Natural killer cell (primary cell): Measurements from ENCODE around the gene EIF2S3. TPM values are rescaled to one million over a fixed set of nuclear protein-coding genes. Genes with fewer than 3 reads are reported as not detected.

Experiments
- ATAC-seq, 3 donors: fragments of 150-1000 bp in 2 of 3; fragments of 200-7000 bp in 1 of 3; cut with Tn5 transposase; 1 replicate in 1 of 3; 2 replicates in 2 of 3; pipeline ENCODE4 v1.10.0; 2021; ENCODE audit warnings: mild to moderate bottlenecking in 2 of 3, moderate library complexity in 2 of 3
- DNase-seq, 2 donors: peaks; one replicate each; pipeline versions ENCODE4 v3.0.0 to v3.0.0-alpha.2; 2013 to 2021; ENCODE audit warnings: mixed read lengths in 1 of 2
- H3K27ac ChIP-seq: one replicate; pipeline ENCODE4 v1.5.1; 2013; ENCODE audit warnings: mild to moderate bottlenecking, low read length
- H3K27me3 ChIP-seq: one replicate; pipeline ENCODE4 v1.6.1; 2013; ENCODE audit warnings: low read length; ENCODE audit not compliant: control insufficient read depth, insufficient read depth
- H3K36me3 ChIP-seq: one replicate; pipeline ENCODE4 v1.6.1; 2013; ENCODE audit warnings: low read length; ENCODE audit not compliant: control insufficient read depth, insufficient read depth
- H3K4me1 ChIP-seq: one replicate; pipeline ENCODE4 v1.6.1; 2013; ENCODE audit warnings: low read length; ENCODE audit not compliant: control insufficient read depth, insufficient read depth
- H3K4me3 ChIP-seq: one replicate; pipeline ENCODE4 v1.5.1; 2013; ENCODE audit warnings: low read length
- H3K9me3 ChIP-seq: one replicate; pipeline ENCODE4 v1.6.1; 2013; ENCODE audit warnings: low read length; ENCODE audit not compliant: control insufficient read depth, insufficient read depth
- H3K27ac Mint-ChIP-seq, 2 donors: one replicate each; pipeline ENCODE4 v1.8.0; 2022; ENCODE audit warnings: mild to moderate bottlenecking in 2 of 2, mixed read lengths in 2 of 2, moderate library complexity in 1 of 2
- H3K27me3 Mint-ChIP-seq, 2 donors: one replicate each; pipeline ENCODE4 v1.8.0; 2022; ENCODE audit warnings: low read depth in 2 of 2, mixed read lengths in 2 of 2
- H3K36me3 Mint-ChIP-seq: one replicate; pipeline ENCODE4 v1.8.0; 2022; ENCODE audit warnings: mixed read lengths
- H3K4me1 Mint-ChIP-seq, 2 donors: one replicate each; pipeline ENCODE4 v1.8.0; 2022; ENCODE audit warnings: mixed read lengths in 2 of 2
- H3K4me3 Mint-ChIP-seq: one replicate; pipeline ENCODE4 v1.8.0; 2022; ENCODE audit warnings: mild to moderate bottlenecking, moderate library complexity, mixed read lengths
- H3K9me3 Mint-ChIP-seq, 2 donors: one replicate each; pipeline ENCODE4 v1.8.0; 2022; ENCODE audit warnings: mixed read lengths in 2 of 2
- WGBS: methylation state at CpG from one replicate; pipeline ENCODE4 v1.1.7; 2013; ENCODE audit warnings: missing lambda C conversion rate; ENCODE audit not compliant: insufficient coverage; 5-methylcytosine and 5-hydroxymethylcytosine counted together
- intact Hi-C: fragments of 100-400 bp; cut with micrococcal nuclease; formaldehyde crosslinking; loops from one replicate; pipeline ENCODE4 v1.14.2; 2022
- total RNA-seq, 4 donors: library from RNA; stranded (reverse); fragments of 120-200 nt in 1 of 4; gene quantifications; one replicate each; pipeline versions ENCODE4 v1.2.3 to v1.2.4, GENCODE V29; 2013 to 2022
- TF ChIP-seq, protein P1 (sequence below): fragments of 200-600 bp; IDR thresholded peaks from one replicate; pipeline ENCODE4 v1.8.0; 2022; ENCODE audit warnings: antibody characterized with exemption

The EIF2S3 gene
- total RNA-seq, 3 donors from 2014 or later (not counting 1 experiment from before 2014, with no cell fraction given): 124 to 199 (median 132) TPM

DNA sequence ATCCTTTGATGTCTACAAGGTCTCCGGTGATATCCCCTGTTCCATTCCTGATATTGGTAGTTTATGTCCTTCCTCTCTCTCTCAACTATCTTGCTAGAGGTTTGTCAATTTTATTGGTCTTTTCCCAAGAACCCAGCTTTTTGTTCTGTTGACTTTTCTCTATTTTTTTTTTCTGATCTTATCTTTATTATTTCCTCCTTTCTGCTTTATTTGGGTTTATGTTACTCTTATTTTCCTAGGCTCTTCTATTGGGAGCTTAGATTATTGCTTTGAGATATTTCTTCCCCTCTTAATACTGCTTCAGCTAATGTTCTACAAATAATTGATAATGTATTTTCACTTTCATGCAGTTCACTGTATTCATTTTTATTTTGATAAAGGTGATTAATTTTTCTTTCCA is 44.2 kb downstream of the EIF2S3 start:
- TF ChIP-seq, protein P1, sequence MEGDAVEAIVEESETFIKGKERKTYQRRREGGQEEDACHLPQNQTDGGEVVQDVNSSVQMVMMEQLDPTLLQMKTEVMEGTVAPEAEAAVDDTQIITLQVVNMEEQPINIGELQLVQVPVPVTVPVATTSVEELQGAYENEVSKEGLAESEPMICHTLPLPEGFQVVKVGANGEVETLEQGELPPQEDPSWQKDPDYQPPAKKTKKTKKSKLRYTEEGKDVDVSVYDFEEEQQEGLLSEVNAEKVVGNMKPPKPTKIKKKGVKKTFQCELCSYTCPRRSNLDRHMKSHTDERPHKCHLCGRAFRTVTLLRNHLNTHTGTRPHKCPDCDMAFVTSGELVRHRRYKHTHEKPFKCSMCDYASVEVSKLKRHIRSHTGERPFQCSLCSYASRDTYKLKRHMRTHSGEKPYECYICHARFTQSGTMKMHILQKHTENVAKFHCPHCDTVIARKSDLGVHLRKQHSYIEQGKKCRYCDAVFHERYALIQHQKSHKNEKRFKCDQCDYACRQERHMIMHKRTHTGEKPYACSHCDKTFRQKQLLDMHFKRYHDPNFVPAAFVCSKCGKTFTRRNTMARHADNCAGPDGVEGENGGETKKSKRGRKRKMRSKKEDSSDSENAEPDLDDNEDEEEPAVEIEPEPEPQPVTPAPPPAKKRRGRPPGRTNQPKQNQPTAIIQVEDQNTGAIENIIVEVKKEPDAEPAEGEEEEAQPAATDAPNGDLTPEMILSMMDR: no peak
- intact Hi-C loops: no loop called here
- no CpG with 5 or more reads among the region's 1 CpG for WGBS
- Histone ChIP-seq H3K4me3 (no peak overlapping the region), H3K27me3 (no peaks in the 10 kb centered on the region), H3K27ac (no peak overlapping the region), H3K36me3 (no peaks in the 10 kb centered on the region), H3K4me1 (no peaks in the 10 kb centered on the region), H3K9me3 (no peaks in the 10 kb centered on the region)
- no peak for ATAC-seq
- Mint-ChIP-seq H3K4me3 (no peak overlapping the region), H3K27ac (no peak overlapping the region), H3K27me3 (no peaks in the 10 kb centered on the region), H3K36me3 (no peaks in the 10 kb centered on the region), H3K9me3 (no peaks in the 10 kb centered on the region), H3K4me1 (no peaks in the 10 kb centered on the region)
- DNase-seq: no peak

DNA sequence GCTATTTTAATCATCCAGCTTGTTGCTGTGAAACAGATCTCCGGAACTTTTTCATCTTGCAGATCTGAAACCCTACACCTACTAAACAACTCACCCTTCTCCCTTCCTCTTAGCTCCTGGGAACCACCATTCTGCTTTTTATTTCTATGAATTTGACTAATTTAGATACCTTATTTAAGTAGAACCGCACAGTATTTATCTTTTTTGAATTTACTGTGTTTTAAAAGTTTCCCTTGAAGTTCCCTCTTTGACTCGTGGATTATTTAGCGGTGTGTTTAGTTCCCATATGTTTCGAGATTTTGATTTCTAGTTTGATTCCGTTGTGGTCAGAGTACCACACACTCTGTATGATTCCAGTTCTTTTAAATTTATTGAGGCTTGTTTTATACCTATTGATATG is 44.6 kb downstream of the EIF2S3 start:
- Mint-ChIP-seq H3K27ac (no peak overlapping the region), H3K4me3 (no peak overlapping the region), H3K4me1 (no peaks in the 10 kb centered on the region), H3K27me3 (no peaks in the 10 kb centered on the region), H3K36me3 (no peaks in the 10 kb centered on the region), H3K9me3 (no peaks in the 10 kb centered on the region)
- Histone ChIP-seq H3K27ac (no peak overlapping the region), H3K27me3 (no peaks in the 10 kb centered on the region), H3K9me3 (no peaks in the 10 kb centered on the region), H3K4me1 (no peaks in the 10 kb centered on the region), H3K36me3 (no peaks in the 10 kb centered on the region), H3K4me3 (no peak overlapping the region)
- DNase-seq (no peak), ATAC-seq (no peak)
- 71% methylated on average over 1 of the region's 6 CpGs for WGBS
- intact Hi-C loops: no loop called here
- TF ChIP-seq, protein P1: no peak

DNA sequence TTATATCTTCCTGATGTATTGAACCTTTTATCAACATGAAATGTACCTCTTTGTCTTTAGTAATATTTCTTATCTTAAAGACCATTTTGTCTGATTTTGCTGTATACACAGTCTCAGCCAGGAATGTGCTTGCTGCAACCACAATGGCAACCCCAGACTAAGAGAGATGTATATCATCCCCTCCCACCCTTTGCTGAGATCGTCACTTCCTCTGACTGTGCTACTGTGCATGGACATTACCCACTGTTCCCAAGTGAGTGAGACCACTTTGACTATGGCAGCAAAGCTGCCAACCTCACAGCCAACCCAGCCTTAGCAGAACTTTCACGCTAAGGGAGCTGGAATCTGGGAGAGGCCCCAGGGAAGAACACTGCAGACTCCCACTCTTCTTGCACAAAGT is 46.0 kb downstream of the EIF2S3 start:
- WGBS: 90% methylated on average over 2 of the region's 2 CpGs
- H3K36me3 ChIP-seq: no peaks in the 10 kb centered on the region
- Mint-ChIP-seq H3K4me3 (no peak overlapping the region), H3K27ac (no peak overlapping the region), H3K9me3 (no peaks in the 10 kb centered on the region), H3K27me3 (no peaks in the 10 kb centered on the region), H3K36me3 (no peaks in the 10 kb centered on the region), H3K4me1 (no peaks in the 10 kb centered on the region)
- no peak overlapping the region for H3K4me3 ChIP-seq
- DNase-seq: no peak
- H3K9me3 ChIP-seq: no peaks in the 10 kb centered on the region
- intact Hi-C loops: no loop called here
- no peaks in the 10 kb centered on the region for H3K4me1 ChIP-seq
- TF ChIP-seq, protein P1: no peak
- ATAC-seq: peak in 1 of 3 donors; percentile 50
- no peaks in the 10 kb centered on the region for H3K27me3 ChIP-seq
- H3K27ac ChIP-seq: no peak overlapping the region

DNA sequence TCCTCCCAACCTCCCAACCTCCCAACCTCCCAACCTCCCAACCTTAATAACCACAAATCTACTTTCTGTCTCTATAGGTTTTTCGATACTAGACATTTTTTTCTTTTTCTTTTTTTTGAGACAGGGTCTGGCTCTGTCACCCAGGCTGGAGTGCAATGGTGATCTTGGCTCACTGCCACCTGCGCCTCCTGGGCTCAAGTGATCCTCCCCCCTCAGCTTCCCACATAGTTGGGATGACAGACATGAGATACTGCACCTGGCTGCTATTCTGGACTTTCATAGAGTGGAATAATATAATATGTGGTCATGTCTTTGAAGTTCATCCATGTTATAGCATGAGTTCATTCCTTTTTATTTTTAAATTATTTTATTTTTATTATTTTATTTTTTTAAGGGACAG is 55.3 kb downstream of the EIF2S3 start:
- WGBS: 71% methylated on average over 1 of the region's 2 CpGs
- Mint-ChIP-seq H3K27me3 (no peaks in the 10 kb centered on the region), H3K4me1 (no peaks in the 10 kb centered on the region), H3K36me3 (no peaks in the 10 kb centered on the region), H3K4me3 (no peak overlapping the region), H3K27ac (no peak overlapping the region), H3K9me3 (no peaks in the 10 kb centered on the region)
- Histone ChIP-seq H3K4me3 (no peak overlapping the region), H3K4me1 (no peaks in the 10 kb centered on the region), H3K36me3 (no peaks in the 10 kb centered on the region), H3K9me3 (no peaks in the 10 kb centered on the region), H3K27ac (no peak overlapping the region), H3K27me3 (no peaks in the 10 kb centered on the region)
- intact Hi-C loops: no loop called here
- ATAC-seq (no peak), DNase-seq (no peak)
- TF ChIP-seq, protein P1: no peak
